IMR-90 (cell line): ENCODE data around the gene KCTD13. TPM values are rescaled to one million over a fixed set of nuclear protein-coding genes. Genes with fewer than 3 reads are reported as not detected.

Experiments used
- ATAC-seq: fragments of 200-7000 bp; cut with Tn5 transposase; 2 replicates; pipeline ENCODE4 v1.9.1; 2020; ENCODE audit warnings: low read depth, mild to moderate bottlenecking, moderate library complexity
- BruUV-seq: library from RNA; stranded (reverse); fragments of 400-500 nt; replicated peaks from 2 replicates; lab custom pipeline; 2021; lab: Mats Ljungman, UMichigan
- CTCF ChIA-PET: fragments of 300-600 bp; formaldehyde crosslinking; extraction: SDS; loops from one replicate; lab custom pipeline; 2021; ENCODE audit warnings: antibody characterized with exemption; lab: Yijun Ruan, JAX
- POLR2A ChIA-PET: fragments of 300-600 bp; sonication (Branson Sonifier 250); formaldehyde crosslinking; loops from one replicate; lab custom pipeline; 2022; ENCODE audit warnings: antibody characterized with exemption; ENCODE audit not compliant: unreplicated experiment; lab: Charles Lee
- DNase-seq: peaks from one replicate; pipeline ENCODE4 v3.0.0; 2013
- H2AFZ ChIP-seq: replicated peaks from 2 replicates; pipeline ENCODE3; 2013; ENCODE audit warnings: low read length, mild to moderate bottlenecking; ENCODE audit not compliant: poor library complexity
- H2AK5ac ChIP-seq: 2 replicates; pipeline ENCODE4 v1.6.1; 2013; ENCODE audit warnings: low read depth, low read length, inconsistent platforms
- H2AK9ac ChIP-seq: replicated peaks from 2 replicates; pipeline ENCODE3; 2013; ENCODE audit warnings: mild to moderate bottlenecking, low read depth, low read length, moderate library complexity; ENCODE audit not compliant: poor library complexity
- H2BK120ac ChIP-seq: 2 replicates; pipeline ENCODE4 v1.6.1; 2013; ENCODE audit warnings: low read depth, low read length, inconsistent platforms
- H2BK15ac ChIP-seq: 3 replicates; pipeline ENCODE4 v1.6.1; 2013; ENCODE audit warnings: low read depth, low read length, inconsistent platforms
- H2BK20ac ChIP-seq: 2 replicates; pipeline ENCODE4 v1.6.1; 2013; ENCODE audit warnings: low read depth, mild to moderate bottlenecking, inconsistent platforms, low read length, moderate library complexity
- H2BK5ac ChIP-seq: 2 replicates; pipeline ENCODE4 v1.6.1; 2013; ENCODE audit warnings: mild to moderate bottlenecking, low read depth, low read length, inconsistent platforms; ENCODE audit not compliant: poor library complexity, severe bottlenecking
- H3K14ac ChIP-seq: replicated peaks from 2 replicates; pipeline ENCODE4 v1.6.1; 2013; ENCODE audit warnings: low read depth, low read length, inconsistent platforms
- H3K18ac ChIP-seq: 2 replicates; pipeline ENCODE4 v1.6.1; 2013; ENCODE audit warnings: low read depth, low read length, control low read depth
- H3K23ac ChIP-seq: 2 replicates; pipeline ENCODE4 v1.6.1; 2013; ENCODE audit warnings: low read depth, low read length, inconsistent platforms
- H3K27ac ChIP-seq: 2 replicates; pipeline ENCODE4 v1.5.1; 2013; ENCODE audit warnings: mild to moderate bottlenecking, control low read depth, low read length; ENCODE audit not compliant: insufficient read depth
- H3K27me3 ChIP-seq: 2 replicates; pipeline ENCODE4 v1.6.1; 2013; ENCODE audit warnings: low read length; ENCODE audit not compliant: control insufficient read depth, insufficient read depth
- H3K36me3 ChIP-seq: 2 replicates; pipeline ENCODE4 v1.6.1; 2013; ENCODE audit warnings: low read length, mixed read lengths; ENCODE audit not compliant: control insufficient read depth, insufficient read depth
- H3K4ac ChIP-seq: 2 replicates; pipeline ENCODE4 v1.6.1; 2013; ENCODE audit warnings: low read depth, low read length, inconsistent platforms
- H3K4me1 ChIP-seq: 2 replicates; pipeline ENCODE4 v1.6.1; 2013; ENCODE audit warnings: low read length, mixed read lengths; ENCODE audit not compliant: control insufficient read depth, insufficient read depth
- H3K4me2 ChIP-seq: 2 replicates; pipeline ENCODE4 v1.6.1; 2013; ENCODE audit warnings: low read depth, mild to moderate bottlenecking, control low read depth, low read length, moderate library complexity
- H3K4me3 ChIP-seq: 2 replicates; pipeline ENCODE4 v1.5.1; 2013; ENCODE audit warnings: low read depth, mild to moderate bottlenecking, control low read depth, low read length, moderate library complexity; ENCODE audit not compliant: insufficient read depth
- H3K56ac ChIP-seq: 2 replicates; pipeline ENCODE4 v1.6.1; 2013; ENCODE audit warnings: low read length, inconsistent platforms; ENCODE audit not compliant: insufficient read depth; ENCODE audit errors: extremely low read depth
- H3K79me1 ChIP-seq, 2 experiments: 2 replicates each; pipeline ENCODE4 v1.6.1; 2013; ENCODE audit warnings: low read length in 2 of 2, inconsistent platforms in 1 of 2, low read depth in 1 of 2
- H3K9ac ChIP-seq: 2 replicates; pipeline ENCODE4 v1.6.1; 2013; ENCODE audit warnings: low read depth, low read length, control low read depth
- H3K9me1 ChIP-seq: 2 replicates; pipeline ENCODE4 v1.6.1; 2013; ENCODE audit warnings: low read length, inconsistent platforms; ENCODE audit not compliant: insufficient read depth
- H3K9me3 ChIP-seq: 2 replicates; pipeline ENCODE4 v1.6.1; 2013; ENCODE audit warnings: low read length; ENCODE audit not compliant: control insufficient read depth, insufficient read depth
- H4K20me1 ChIP-seq: 2 replicates; pipeline ENCODE4 v1.6.1; 2013; ENCODE audit warnings: low read length, inconsistent platforms; ENCODE audit not compliant: insufficient read depth
- H4K5ac ChIP-seq: 2 replicates; pipeline ENCODE4 v1.6.1; 2013; ENCODE audit warnings: mild to moderate bottlenecking, low read depth, low read length, control low read depth
- H4K8ac ChIP-seq, 2 experiments: 2 replicates each; pipeline ENCODE4 v1.6.1; 2013; ENCODE audit warnings: low read depth in 2 of 2, low read length in 2 of 2, control low read depth in 1 of 2, inconsistent platforms in 1 of 2
- H4K91ac ChIP-seq: 2 replicates; pipeline ENCODE4 v1.6.1; 2013; ENCODE audit warnings: low read depth, low read length, inconsistent platforms; ENCODE audit not compliant: insufficient read depth
- CEBPB ChIP-seq: IDR thresholded peaks from 2 replicates; pipeline ENCODE4 v1.6.1; 2012; ENCODE audit warnings: low read depth, low read length, improper control_type of control experiment
- CHD1 ChIP-seq: IDR thresholded peaks from 2 replicates; pipeline ENCODE4 v1.6.1; 2012; ENCODE audit warnings: low read depth, low read length, improper control_type of control experiment
- FOS ChIP-seq: fragments of 150-350 bp; IDR thresholded peaks from 2 replicates; pipeline ENCODE4 v1.6.1; 2016; ENCODE audit warnings: low read depth, low read length
- POLR2A ChIP-seq: IDR thresholded peaks from 2 replicates; pipeline ENCODE4 v1.6.1; 2012; ENCODE audit warnings: mild to moderate bottlenecking, low read depth, low read length
- RCOR1 ChIP-seq: IDR thresholded peaks from 2 replicates; pipeline ENCODE4 v1.6.1; 2012; ENCODE audit warnings: mild to moderate bottlenecking, low read length, improper control_type of control experiment; ENCODE audit not compliant: insufficient replicate concordance
- SMC3 ChIP-seq: fragments of 150-350 bp; IDR thresholded peaks from 2 replicates; pipeline ENCODE4 v1.6.1; 2016; ENCODE audit warnings: low read depth, mild to moderate bottlenecking, antibody characterized with exemption, low read length, moderate library complexity
- WGBS, 2 experiments: methylation state at CpG; one replicate each; pipeline versions ENCODE4 v1.1.5 to v1.1.7; 2013; ENCODE audit warnings: missing lambda C conversion rate in 2 of 2; ENCODE audit not compliant: insufficient read length in 1 of 2; ENCODE audit errors: extremely low coverage in 2 of 2; 5-methylcytosine and 5-hydroxymethylcytosine counted together
- dilution Hi-C: fragments of 300-500 bp; cut with HindIII; formaldehyde crosslinking; loops from one replicate; pipeline ENCODE4 v1.14.3; 2018; ENCODE audit warnings: low sequenced_read_pairs; ENCODE audit not compliant: unreplicated experiment
- in situ Hi-C: fragments of 300-500 bp; cut with MboI; formaldehyde crosslinking; loops from 3 replicates; pipeline ENCODE4 v1.14.3; 2019; ENCODE audit warnings: low sequenced_read_pairs, inconsistent platforms, mixed read lengths
- intact Hi-C: fragments of 100-400 bp; cut with micrococcal nuclease; formaldehyde crosslinking; loops from 2 replicates; pipeline ENCODE4 v1.10.0; 2022
- polyA plus RNA-seq, 3 experiments: library from polyadenylated mRNA; depleted of rRNA; stranded (reverse); fragments of >200 nt; gene quantifications; 2 replicates each; pipeline ENCODE4 v1.2.3, GENCODE V29; 2012; ENCODE audit warnings: low replicate concordance in 1 of 3
- total RNA-seq: library from RNA; depleted of rRNA; stranded (reverse); fragments of >200 nt; gene quantifications from 2 replicates; pipeline ENCODE4 v1.2.3, GENCODE V29; 2012
- TF ChIP-seq, protein P1 (sequence below): fragments of 150-350 bp; IDR thresholded peaks from 2 replicates; pipeline ENCODE4 v1.6.1; 2017; ENCODE audit warnings: mild to moderate bottlenecking, antibody characterized with exemption, low read length, low read depth

KCTD13 gene
- total and polyA plus RNA-seq, 2 of the 4 experiments (the other 2 are of a cell fraction) = 4.1 to 20.7 TPM

DNA sequence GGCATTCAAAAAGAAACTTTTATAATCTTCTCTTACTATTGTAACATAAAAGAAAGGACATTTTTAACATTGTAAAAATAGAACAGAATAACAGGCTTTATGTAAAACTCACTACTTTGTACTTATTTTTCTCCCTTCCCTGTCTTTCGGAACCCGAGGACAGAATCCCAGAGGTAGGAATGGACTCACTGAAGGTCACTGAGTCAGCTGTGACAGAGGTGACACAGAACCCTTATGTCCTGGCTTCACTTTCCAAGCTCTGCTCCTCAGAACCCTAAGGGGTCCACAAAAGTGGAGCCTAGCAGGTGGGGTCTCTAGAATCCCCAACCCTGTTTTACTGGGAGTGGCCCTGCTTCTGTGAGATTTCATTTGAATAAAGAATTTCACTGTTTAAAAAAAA, 3.7 kb downstream of the KCTD13 start:
- no peak overlapping the region for H3K18ac ChIP-seq
- no peak overlapping the region for H3K23ac ChIP-seq
- no peak overlapping the region for H3K4ac ChIP-seq
- H3K27me3 ChIP-seq = no peaks in the 10 kb centered on the region
- no peak overlapping the region for H3K56ac ChIP-seq
- no peaks in the 10 kb centered on the region for H3K9me3 ChIP-seq
- H3K4me1 ChIP-seq = peaks cover 9% of the 10 kb centered on the region
- no peak overlapping the region for H3K4me3 ChIP-seq
- H4K91ac ChIP-seq = no peak overlapping the region
- no peak for ATAC-seq
- intact Hi-C loops (no loop called here), in situ Hi-C loops (no loop called here), dilution Hi-C loops (no loop called here)
- no TSS peak for BruUV-seq
- no peak overlapping the region for H2AFZ ChIP-seq
- H2BK15ac ChIP-seq = no peak overlapping the region
- DNase-seq = no peak
- POLR2A ChIA-PET = no interaction called here
- H4K8ac ChIP-seq = no peak overlapping the region
- H3K36me3 ChIP-seq = peaks cover 17% of the 10 kb centered on the region
- peaks cover 24 to 40% of the 10 kb centered on the region in 2 experiments for H3K79me1 ChIP-seq
- H3K27ac ChIP-seq = no peak overlapping the region
- H2BK20ac ChIP-seq = no peak overlapping the region
- H2AK9ac ChIP-seq = no peak overlapping the region
- TF ChIP-seq FOS (no peak), POLR2A (no peak), CEBPB (no peak), SMC3 (no peak), CHD1 (no peak), RCOR1 (no peak)
- TF ChIP-seq, protein P1, sequence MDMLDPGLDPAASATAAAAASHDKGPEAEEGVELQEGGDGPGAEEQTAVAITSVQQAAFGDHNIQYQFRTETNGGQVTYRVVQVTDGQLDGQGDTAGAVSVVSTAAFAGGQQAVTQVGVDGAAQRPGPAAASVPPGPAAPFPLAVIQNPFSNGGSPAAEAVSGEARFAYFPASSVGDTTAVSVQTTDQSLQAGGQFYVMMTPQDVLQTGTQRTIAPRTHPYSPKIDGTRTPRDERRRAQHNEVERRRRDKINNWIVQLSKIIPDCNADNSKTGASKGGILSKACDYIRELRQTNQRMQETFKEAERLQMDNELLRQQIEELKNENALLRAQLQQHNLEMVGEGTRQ = no peak
- H2BK120ac ChIP-seq = no peak overlapping the region
- H3K4me2 ChIP-seq = no peak overlapping the region
- H3K14ac ChIP-seq = no peak overlapping the region
- H2AK5ac ChIP-seq = no peak overlapping the region
- peaks cover 6% of the 10 kb centered on the region; the same call in 1 of the 2 replicates for H4K20me1 ChIP-seq
- no CpG with 5 or more reads among the region's 2 CpGs for WGBS, 2 experiments
- CTCF ChIA-PET = no interaction called here
- no peak overlapping the region for H4K5ac ChIP-seq
- H3K9ac ChIP-seq = no peak overlapping the region
- no peak overlapping the region for H2BK5ac ChIP-seq
- peaks cover 8% of the 10 kb centered on the region; the same call in 1 of the 2 replicates for H3K9me1 ChIP-seq
